HG03520 (cell line): ENCODE results near the gene PAPSS1.

ENCODE experiments used
- ATAC-seq: cut with Tn5 transposase; IDR thresholded peaks from one replicate; pipeline ENCODE4 v1.9.1; 2021; ENCODE audit warnings: mild to moderate bottlenecking, moderate library complexity; ENCODE audit not compliant: unreplicated experiment

The PAPSS1 gene

GRCh38 chr4:107572281-107572680, 147.8 kb downstream of the PAPSS1 start:
- ATAC-seq, result no peak

GRCh38 chr4:107570952-107571351, 149.1 kb downstream of the PAPSS1 start:
- no peak for ATAC-seq

DNA sequence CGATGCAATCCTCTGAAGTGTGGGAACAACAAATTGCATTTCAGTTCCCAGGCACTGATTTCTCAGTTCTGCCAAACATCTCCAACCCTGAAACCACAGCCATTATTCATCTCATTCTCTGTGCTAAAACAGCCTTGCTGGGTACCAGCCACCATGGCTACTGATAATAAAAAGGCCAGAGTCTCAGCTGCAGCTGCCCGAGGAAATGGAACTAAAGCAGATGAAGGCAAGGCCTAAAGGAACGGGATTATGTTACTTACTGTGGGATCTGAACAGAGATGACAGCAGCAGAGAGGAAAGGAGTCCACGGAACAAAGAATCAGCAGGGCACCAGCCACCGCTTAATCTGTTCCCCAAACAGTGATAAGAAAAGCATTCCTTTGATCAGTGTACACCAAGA, 155.7 kb downstream of the PAPSS1 start:
- ATAC-seq, result no peak
